HepG2 (cell line): ENCODE measurements around the gene HBS1L. TPM values are rescaled to one million over a fixed set of nuclear protein-coding genes. Genes with fewer than 3 reads are reported as not detected.
A peak's percentile ranks its signal among the peaks of the same experiment; 100 is the strongest.

Experiments
- ATF1 ChIP-seq: IDR thresholded peaks from 2 replicates; pipeline ENCODE4 v1.6.1; 2016; ENCODE audit warnings: mild to moderate bottlenecking, control low read depth
- LBX2 ChIP-seq: sonication (generic); formaldehyde crosslinking; IDR thresholded peaks from 2 replicates; pipeline ENCODE4 v1.5.0; 2020; ENCODE audit warnings: missing genetic modification reagents, mild to moderate bottlenecking, borderline replicate concordance
- NCOA1 ChIP-seq: sonication (generic); formaldehyde crosslinking; IDR thresholded peaks from 2 replicates; pipeline ENCODE4 v1.9.0; 2021; ENCODE audit warnings: missing genetic modification reagents
- PHF8 ChIP-seq: sonication (generic); formaldehyde crosslinking; IDR thresholded peaks from 2 replicates; pipeline ENCODE4 v1.5.0; 2020; ENCODE audit warnings: missing genetic modification reagents
- PLSCR1 ChIP-seq: sonication (generic); formaldehyde crosslinking; IDR thresholded peaks from 2 replicates; pipeline ENCODE4 v1.5.0; 2020; ENCODE audit warnings: missing genetic modification reagents, mild to moderate bottlenecking, borderline replicate concordance
- PRMT3 ChIP-seq: sonication (generic); formaldehyde crosslinking; IDR thresholded peaks from 2 replicates; pipeline ENCODE4 v1.8.1; 2022; ENCODE audit warnings: low read depth, mild to moderate bottlenecking, moderate library complexity, missing genetic modification reagents, borderline replicate concordance
- REST ChIP-seq, 2 experiments: IDR thresholded peaks; 2 replicates each; pipeline ENCODE4 v1.6.1; 2011 to 2012; ENCODE audit warnings: low read length in 2 of 2, borderline replicate concordance in 1 of 2, low read depth in 1 of 2, mild to moderate bottlenecking in 1 of 2, moderate library complexity in 1 of 2
- RNF219 ChIP-seq: sonication (generic); formaldehyde crosslinking; IDR thresholded peaks from 2 replicates; pipeline ENCODE4 v1.5.0; 2020; ENCODE audit warnings: mild to moderate bottlenecking, missing genetic modification reagents
- ZBTB26 ChIP-seq: IDR thresholded peaks from 2 replicates; pipeline ENCODE4 v1.6.1; 2016; ENCODE audit warnings: missing compliant biosample characterization, missing genetic modification reagents, borderline replicate concordance
- ZNF441 ChIP-seq: sonication (generic); formaldehyde crosslinking; IDR thresholded peaks from 2 replicates; pipeline ENCODE4 v1.7.0; 2021; ENCODE audit warnings: missing genetic modification reagents, borderline replicate concordance
- ZNF577 ChIP-seq: sonication (generic); formaldehyde crosslinking; IDR thresholded peaks from 2 replicates; pipeline ENCODE4 v1.4.0; 2020; ENCODE audit warnings: mild to moderate bottlenecking, low read depth, missing genetic modification reagents, borderline replicate concordance
- ZNF7 ChIP-seq: IDR thresholded peaks from 2 replicates; pipeline ENCODE4 v1.6.1; 2016; ENCODE audit warnings: missing biosample characterization, missing genetic modification reagents
- ZSCAN21 ChIP-seq: sonication (generic); formaldehyde crosslinking; IDR thresholded peaks from 2 replicates; pipeline ENCODE4 v1.8.0; 2022; ENCODE audit warnings: mild to moderate bottlenecking, missing genetic modification reagents, moderate library complexity, borderline replicate concordance
- ZSCAN22 ChIP-seq: sonication (generic); formaldehyde crosslinking; IDR thresholded peaks from 2 replicates; pipeline ENCODE4 v1.4.0; 2020; ENCODE audit warnings: mild to moderate bottlenecking, missing genetic modification reagents
- polyA plus RNA-seq, 8 experiments: library from polyadenylated mRNA; depleted of rRNA in 3 of 8; stranded (reverse) in 7 of 8; unstranded in 1 of 8; fragments of >200 nt; fragmentation: Illumina TruSeq in 4 of 8; extraction: Trizol in 4 of 8; gene quantifications; 2 replicates each; pipeline versions ENCODE4 v1.2.1 to v1.2.3, GENCODE V29; 2011 to 2016; ENCODE audit warnings: low read depth in 4 of 8, missing spikeins in 1 of 8, mixed read lengths in 1 of 8; ENCODE audit not compliant: insufficient read depth in 1 of 8
- total RNA-seq, 5 experiments: library from RNA; depleted of rRNA; stranded (reverse); fragments of >200 nt; fragmentation: Illumina TruSeq; extraction: Trizol; gene quantifications; 2 replicates each; pipeline ENCODE4 v1.2.3, GENCODE V29; 2016; ENCODE audit warnings: low read depth in 1 of 5

The HBS1L gene
- total and polyA plus RNA-seq, 2 of the 13 experiments (the other 11 are each of a cell fraction or from before 2014, with no cell fraction given) = 44.1 to 138 TPM

- TF ChIP-seq PRMT3 (no peak), LBX2 (no peak), PLSCR1 (CRISPR knock-in tag) (no peak), ZSCAN22 (CRISPR knock-in tag) (no peak), ZBTB26 (CRISPR knock-in tag) (peak; percentile 98), RNF219 (CRISPR knock-in tag) (no peak), ZNF7 (CRISPR knock-in tag) (no peak), ZSCAN21 (CRISPR knock-in tag) (peak; percentile 71), PHF8 (peak; percentile 98), ZNF441 (CRISPR knock-in tag) (peak; percentile 89), ZNF577 (CRISPR knock-in tag) (no peak), ATF1 (peak; percentile 93), REST (IDR thresholded peaks at IDR 0.05; ENCODE audit: borderline replicate concordance in 1 of 2, low read depth in 1 of 2, low read length in 2 of 2) (peak in 1 of 2 experiments; percentile 72; a peak in 1 of 4 replicates), NCOA1 (no peak)
These were observed at the start of gene HBS1L (continued) for GRCh38 chr6:135054569-135055498.
